Neural progenitor cell (in vitro differentiated cells): ENCODE measurements around the gene C8G. TPM values are rescaled to one million over a fixed set of nuclear protein-coding genes. Genes with fewer than 3 reads are reported as not detected.

ENCODE experiments used
- DNase-seq: peaks from one replicate; pipeline ENCODE4 v3.0.0-alpha.2; 2016; ENCODE audit warnings: low spot score
- H2AFZ ChIP-seq: fragments of 200-600 bp; sonication (generic); replicated peaks from 2 replicates; pipeline ENCODE4 v1.6.1; 2016; ENCODE audit warnings: antibody characterized with exemption
- H3F3A ChIP-seq: fragments of 200-600 bp; sonication (generic); 2 replicates; pipeline ENCODE4 v1.6.1; 2016; ENCODE audit warnings: antibody characterized with exemption, low read depth
- H3K27ac ChIP-seq: fragments of 200-600 bp; sonication (generic); 2 replicates; pipeline ENCODE4 v1.5.1; 2016; ENCODE audit warnings: mild to moderate bottlenecking
- H3K27me3 ChIP-seq: fragments of 200-600 bp; sonication (generic); 2 replicates; pipeline ENCODE4 v1.6.1; 2016; ENCODE audit warnings: mild to moderate bottlenecking, moderate library complexity
- H3K36me3 ChIP-seq: fragments of 200-600 bp; sonication (generic); 2 replicates; pipeline ENCODE4 v1.5.1; 2016
- H3K4me1 ChIP-seq: fragments of 200-600 bp; sonication (generic); 2 replicates; pipeline ENCODE4 v1.6.1; 2016; ENCODE audit warnings: mixed run types
- H3K4me2 ChIP-seq: fragments of 200-600 bp; sonication (generic); 2 replicates; pipeline ENCODE4 v1.6.1; 2016
- H3K4me3 ChIP-seq: fragments of 200-600 bp; sonication (generic); 2 replicates; pipeline ENCODE4 v1.5.1; 2016
- H3K79me2 ChIP-seq: fragments of 200-600 bp; sonication (generic); 2 replicates; pipeline ENCODE4 v1.6.1; 2016; ENCODE audit warnings: low read depth
- H3K9ac ChIP-seq: fragments of 200-600 bp; sonication (generic); 2 replicates; pipeline ENCODE4 v1.6.1; 2016
- H3K9me3 ChIP-seq: fragments of 200-600 bp; sonication (generic); 2 replicates; pipeline ENCODE4 v1.5.1; 2016; ENCODE audit warnings: low read depth
- H4K20me1 ChIP-seq: fragments of 200-600 bp; sonication (generic); 2 replicates; pipeline ENCODE4 v1.6.1; 2016; ENCODE audit warnings: low read depth
- H3K27ac Mint-ChIP-seq: 3 replicates; pipeline ENCODE4 v1.8.0; 2021; ENCODE audit warnings: mixed read lengths
- H3K27me3 Mint-ChIP-seq: 2 replicates; pipeline ENCODE4 v1.8.0; 2022; ENCODE audit warnings: low read depth, mild to moderate bottlenecking, inconsistent platforms, moderate library complexity, mixed read lengths; ENCODE audit not compliant: insufficient read depth
- H3K36me3 Mint-ChIP-seq: 3 replicates; pipeline ENCODE4 v1.8.0; 2021; ENCODE audit warnings: mixed read lengths
- H3K4me1 Mint-ChIP-seq: 3 replicates; pipeline ENCODE4 v1.8.0; 2021; ENCODE audit warnings: mixed read lengths
- H3K4me3 Mint-ChIP-seq: 3 replicates; pipeline ENCODE4 v1.8.0; 2021; ENCODE audit warnings: mild to moderate bottlenecking, moderate library complexity, mixed read lengths
- H3K9me3 Mint-ChIP-seq: 3 replicates; pipeline ENCODE4 v1.8.0; 2020; ENCODE audit warnings: mixed read lengths
- EZH2 ChIP-seq: fragments of 200-600 bp; sonication (generic); IDR thresholded peaks from 2 replicates; pipeline ENCODE4 v1.6.1; 2017; ENCODE audit warnings: antibody characterized with exemption, mild to moderate bottlenecking, moderate library complexity
- EZH2phosphoT487 ChIP-seq: fragments of 200-600 bp; sonication (generic); IDR thresholded peaks from 2 replicates; pipeline ENCODE4 v1.6.1; 2017; ENCODE audit warnings: antibody characterized with exemption
- total RNA-seq: library from RNA; depleted of rRNA; stranded (reverse); fragments of >200 nt; gene quantifications from 2 replicates; pipeline ENCODE4 v1.2.3, GENCODE V29; 2015; ENCODE audit warnings: low replicate concordance
- TF ChIP-seq, protein P1 (sequence below): fragments of 200-600 bp; sonication (generic); IDR thresholded peaks from 2 replicates; pipeline ENCODE4 v1.5.1; 2017; ENCODE audit warnings: antibody characterized with exemption, mild to moderate bottlenecking

The C8G gene
- total RNA-seq, 1 donor from 2014 or later = not detected

DNA sequence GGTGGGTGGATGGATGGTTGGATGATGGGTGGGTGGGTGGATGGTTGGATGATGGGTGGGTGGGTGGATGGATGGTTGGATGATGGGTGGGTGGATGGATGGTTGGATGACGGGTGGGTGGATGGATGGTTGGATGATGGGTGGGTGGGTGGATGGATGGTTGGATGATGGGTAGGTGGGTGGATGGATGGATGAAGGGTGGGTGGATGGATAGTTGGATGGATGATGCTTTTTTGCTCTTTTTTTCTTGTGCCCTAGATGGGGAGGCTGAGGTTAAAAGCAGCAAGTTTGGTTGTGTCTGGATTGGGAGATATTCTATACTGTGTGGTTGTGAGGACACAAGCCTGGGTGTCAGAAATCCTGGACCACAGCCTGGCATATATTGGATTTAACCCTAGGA is 12.4 kb downstream of the C8G start:
- no peaks in the 10 kb centered on the region for H4K20me1 ChIP-seq
- Mint-ChIP-seq H3K4me1 (peaks cover 2% of the 10 kb centered on the region), H3K27ac (no peak overlapping the region)

DNA sequence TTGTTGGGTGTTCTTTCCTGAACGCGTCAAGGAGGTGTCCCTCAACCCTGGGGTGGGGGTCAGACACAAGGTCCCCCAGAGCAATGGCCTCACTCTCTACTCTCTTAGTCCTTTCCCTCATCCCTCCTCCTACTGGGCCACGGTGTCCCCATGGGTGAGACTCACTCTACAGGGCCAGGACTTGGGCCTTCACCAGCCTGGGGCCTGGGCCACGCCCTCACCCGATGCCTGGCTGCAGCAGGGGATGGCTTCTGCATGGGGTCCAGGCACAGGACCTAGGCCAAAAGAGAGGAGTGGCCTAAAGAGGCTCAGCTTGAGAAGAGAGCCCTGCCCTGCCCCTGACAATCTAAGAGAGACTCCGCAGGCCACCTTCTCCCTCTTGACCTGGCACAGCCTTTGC is 12.9 kb downstream of the C8G start:
- H3K4me1 ChIP-seq = no peaks in the 10 kb centered on the region
- no peak overlapping the region for H3K4me3 ChIP-seq
- H3K27me3 ChIP-seq = no peaks in the 10 kb centered on the region
- peaks cover 4% of the 10 kb centered on the region for H3K4me1 Mint-ChIP-seq
- TF ChIP-seq, protein P1, sequence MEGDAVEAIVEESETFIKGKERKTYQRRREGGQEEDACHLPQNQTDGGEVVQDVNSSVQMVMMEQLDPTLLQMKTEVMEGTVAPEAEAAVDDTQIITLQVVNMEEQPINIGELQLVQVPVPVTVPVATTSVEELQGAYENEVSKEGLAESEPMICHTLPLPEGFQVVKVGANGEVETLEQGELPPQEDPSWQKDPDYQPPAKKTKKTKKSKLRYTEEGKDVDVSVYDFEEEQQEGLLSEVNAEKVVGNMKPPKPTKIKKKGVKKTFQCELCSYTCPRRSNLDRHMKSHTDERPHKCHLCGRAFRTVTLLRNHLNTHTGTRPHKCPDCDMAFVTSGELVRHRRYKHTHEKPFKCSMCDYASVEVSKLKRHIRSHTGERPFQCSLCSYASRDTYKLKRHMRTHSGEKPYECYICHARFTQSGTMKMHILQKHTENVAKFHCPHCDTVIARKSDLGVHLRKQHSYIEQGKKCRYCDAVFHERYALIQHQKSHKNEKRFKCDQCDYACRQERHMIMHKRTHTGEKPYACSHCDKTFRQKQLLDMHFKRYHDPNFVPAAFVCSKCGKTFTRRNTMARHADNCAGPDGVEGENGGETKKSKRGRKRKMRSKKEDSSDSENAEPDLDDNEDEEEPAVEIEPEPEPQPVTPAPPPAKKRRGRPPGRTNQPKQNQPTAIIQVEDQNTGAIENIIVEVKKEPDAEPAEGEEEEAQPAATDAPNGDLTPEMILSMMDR = no peak
- TF ChIP-seq EZH2 (no peak), EZH2phosphoT487 (no peak)
- H3K9ac ChIP-seq = no peak overlapping the region
- no peaks in the 10 kb centered on the region for H3K9me3 ChIP-seq
- H2AFZ ChIP-seq = no peak overlapping the region
- peaks cover 3% of the 10 kb centered on the region for H3K36me3 Mint-ChIP-seq
- DNase-seq = no peak
- H3K79me2 ChIP-seq = no peaks in the 10 kb centered on the region
- no peaks in the 10 kb centered on the region for H3F3A ChIP-seq
- peaks cover 9% of the 10 kb centered on the region for H3K27me3 Mint-ChIP-seq
- no peak overlapping the region for H3K27ac ChIP-seq
- no peaks in the 10 kb centered on the region for H4K20me1 ChIP-seq
- no peak overlapping the region for H3K4me2 ChIP-seq
- H3K9me3 Mint-ChIP-seq = no peaks in the 10 kb centered on the region
- no peaks in the 10 kb centered on the region for H3K36me3 ChIP-seq
- no peak overlapping the region for H3K27ac Mint-ChIP-seq
- H3K4me3 Mint-ChIP-seq = no peak overlapping the region

More for the DNA sequence above, 12.4 kb downstream of the C8G start:
- H3K27me3 Mint-ChIP-seq = peaks cover 9% of the 10 kb centered on the region
- no peak for DNase-seq
- Histone ChIP-seq H2AFZ (no peak overlapping the region), H3K4me2 (no peak overlapping the region), H3K4me1 (no peaks in the 10 kb centered on the region), H3K4me3 (no peak overlapping the region), H3K9me3 (no peaks in the 10 kb centered on the region), H3K27ac (no peak overlapping the region), H3K36me3 (no peaks in the 10 kb centered on the region), H3F3A (no peaks in the 10 kb centered on the region), H3K27me3 (no peaks in the 10 kb centered on the region), H3K79me2 (no peaks in the 10 kb centered on the region), H3K9ac (no peak overlapping the region)
- TF ChIP-seq EZH2phosphoT487 (no peak), EZH2 (no peak)
- TF ChIP-seq, protein P1 = no peak
- no peaks in the 10 kb centered on the region for H3K9me3 Mint-ChIP-seq
- no peak overlapping the region for H3K4me3 Mint-ChIP-seq
- peaks cover 3% of the 10 kb centered on the region for H3K36me3 Mint-ChIP-seq

DNA sequence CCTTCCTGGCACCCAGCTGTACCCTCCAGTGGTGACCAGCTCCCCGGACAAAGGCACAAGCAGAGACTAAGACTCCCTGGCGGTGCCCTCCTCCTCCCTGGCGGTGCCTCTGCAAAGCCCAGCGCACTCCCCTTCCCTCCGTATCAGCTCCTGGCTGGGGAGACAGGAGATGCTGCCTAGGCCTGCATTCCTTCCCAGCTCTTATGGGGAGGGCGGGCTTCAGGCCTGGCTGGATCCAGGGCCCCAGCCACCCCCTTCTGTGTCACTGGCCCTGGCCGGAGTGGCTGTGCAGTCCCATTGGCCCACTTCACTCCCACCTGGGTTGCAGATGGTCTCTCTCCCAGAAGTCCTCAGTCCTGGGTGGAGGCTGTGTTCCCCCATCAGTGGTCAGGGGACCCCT is 13.4 kb downstream of the C8G start:
- TF ChIP-seq EZH2phosphoT487 (no peak), EZH2 (no peak)
- TF ChIP-seq, protein P1 = no peak
- Histone ChIP-seq H3K27ac (no peak overlapping the region), H3K36me3 (no peaks in the 10 kb centered on the region), H3K79me2 (no peaks in the 10 kb centered on the region), H3K9me3 (no peaks in the 10 kb centered on the region), H3K4me3 (no peak overlapping the region), H3F3A (no peaks in the 10 kb centered on the region), H4K20me1 (no peaks in the 10 kb centered on the region), H2AFZ (no peak overlapping the region), H3K4me2 (no peak overlapping the region), H3K4me1 (no peaks in the 10 kb centered on the region), H3K27me3 (no peaks in the 10 kb centered on the region), H3K9ac (no peak overlapping the region)
- Mint-ChIP-seq H3K36me3 (peaks cover 3% of the 10 kb centered on the region), H3K4me3 (no peak overlapping the region), H3K27ac (no peak overlapping the region), H3K4me1 (peaks cover 6% of the 10 kb centered on the region), H3K27me3 (peaks cover 9% of the 10 kb centered on the region), H3K9me3 (no peaks in the 10 kb centered on the region)
- no peak for DNase-seq
